Neural cell (in vitro differentiated cells): ENCODE measurements around the gene C11orf86. TPM values are rescaled to one million over a fixed set of nuclear protein-coding genes. Genes with fewer than 3 reads are reported as not detected.

ENCODE experiments used
- H2AFZ ChIP-seq: fragments of 200-600, 300-800 bp; sonication (generic), shearing (Covaris generic); 2 replicates; pipeline ENCODE4 v1.6.0; 2014; ENCODE audit warnings: low read depth, mild to moderate bottlenecking, antibody characterized with exemption, low read length, moderate library complexity
- H3F3A ChIP-seq: fragments of 200-600 bp; shearing (Covaris generic); 2 replicates; pipeline ENCODE4 v1.6.1; 2016; ENCODE audit warnings: mild to moderate bottlenecking, moderate library complexity, mixed read lengths, antibody characterized with exemption, low read length; ENCODE audit not compliant: insufficient read depth, poor library complexity, severe bottlenecking
- H3K27ac ChIP-seq: fragments of 200-600, 300-800 bp; sonication (generic), shearing (Covaris generic); 2 replicates; pipeline ENCODE4 v1.5.1; 2014; ENCODE audit warnings: mild to moderate bottlenecking, low read length, moderate library complexity
- H3K27me3 ChIP-seq: fragments of 300-800, 200-600 bp; sonication (generic), shearing (Covaris generic); 2 replicates; pipeline ENCODE4 v1.6.0; 2014; ENCODE audit warnings: mild to moderate bottlenecking, low read depth, low read length, moderate library complexity; ENCODE audit not compliant: insufficient read depth
- H3K36me3 ChIP-seq: fragments of 300-800, 200-600 bp; sonication (generic), shearing (Covaris generic); 2 replicates; pipeline ENCODE4 v1.5.1; 2014; ENCODE audit warnings: mild to moderate bottlenecking, antibody characterized with exemption, low read length, moderate library complexity; ENCODE audit not compliant: insufficient read depth
- H3K4me2 ChIP-seq: fragments of 300-800, 200-600 bp; sonication (generic), shearing (Covaris generic); 2 replicates; pipeline ENCODE4 v1.6.0; 2014; ENCODE audit warnings: mild to moderate bottlenecking, low read length
- H3K4me3 ChIP-seq: fragments of 300-800, 200-600 bp; sonication (generic), shearing (Covaris generic); 2 replicates; pipeline ENCODE4 v1.5.1; 2014; ENCODE audit warnings: mild to moderate bottlenecking, low read length, moderate library complexity
- H3K79me2 ChIP-seq: fragments of 200-600 bp; shearing (Covaris generic); replicated peaks from 2 replicates; pipeline ENCODE4 v1.6.0; 2014; ENCODE audit warnings: mild to moderate bottlenecking, low read length, moderate library complexity; ENCODE audit not compliant: insufficient read depth
- H3K9ac ChIP-seq: fragments of 300-800, 200-600 bp; sonication (generic), shearing (Covaris generic); 2 replicates; pipeline ENCODE4 v1.6.1; 2016; ENCODE audit warnings: mild to moderate bottlenecking, low read length, mixed read lengths
- H3K9me2 ChIP-seq: fragments of 200-600 bp; shearing (Covaris generic); 2 replicates; pipeline ENCODE4 v1.6.1; 2016; ENCODE audit warnings: mild to moderate bottlenecking, low read length, mixed read lengths; ENCODE audit not compliant: insufficient read depth
- H3K9me3 ChIP-seq: fragments of 200-600, 300-800 bp; sonication (generic), shearing (Covaris generic); 2 replicates; pipeline ENCODE4 v1.6.1; 2016; ENCODE audit warnings: mild to moderate bottlenecking, mixed run types, low read length, moderate library complexity, mixed read lengths
- H4K20me1 ChIP-seq: fragments of 200-600 bp; shearing (Covaris generic); 2 replicates; pipeline ENCODE4 v1.6.1; 2016; ENCODE audit warnings: mild to moderate bottlenecking, mixed run types; ENCODE audit not compliant: insufficient read depth
- CTCF ChIP-seq: fragments of 450-650 bp; IDR thresholded peaks from 2 replicates; pipeline ENCODE4 v1.5.1; 2014; ENCODE audit warnings: antibody characterized with exemption, mild to moderate bottlenecking, moderate library complexity; ENCODE audit not compliant: poor library complexity, severe bottlenecking
- EZH2 ChIP-seq: fragments of 200-600, 300-800 bp; shearing (Covaris generic), sonication (generic); IDR thresholded peaks from 2 replicates; pipeline ENCODE4 v1.6.1; 2014; ENCODE audit warnings: antibody characterized with exemption, low read length, borderline replicate concordance, mild to moderate bottlenecking; ENCODE audit not compliant: insufficient read depth, poor library complexity, severe bottlenecking
- MXI1 ChIP-seq: fragments of 450-650 bp; conservative IDR thresholded peaks from 2 replicates; pipeline ENCODE4 v1.6.1; 2014; ENCODE audit warnings: antibody characterized with exemption, mild to moderate bottlenecking; ENCODE audit not compliant: poor library complexity, severe bottlenecking
- RAD21 ChIP-seq: fragments of 450-650 bp; conservative IDR thresholded peaks from 2 replicates; pipeline ENCODE4 v1.6.1; 2014; ENCODE audit warnings: antibody characterized with exemption, mild to moderate bottlenecking, moderate library complexity
- REST ChIP-seq: IDR thresholded peaks from 2 replicates; pipeline ENCODE4 v1.6.1; 2012; ENCODE audit warnings: borderline replicate concordance
- polyA plus RNA-seq: library from polyadenylated mRNA; depleted of rRNA; stranded (reverse); fragments of >200 nt; gene quantifications from 2 replicates; pipeline ENCODE4 v1.2.3, GENCODE V29; 2014

The C11orf86 gene
- polyA plus RNA-seq, 1 donor from 2014 or later, result not detected

- Histone ChIP-seq H3F3A (no peaks in the 10 kb centered on the region), H3K27ac (no peak overlapping the region), H3K9ac (no peak overlapping the region), H4K20me1 (no peaks in the 10 kb centered on the region), H3K4me3 (no peak overlapping the region), H3K9me2 (no peaks in the 10 kb centered on the region), H3K9me3 (no peaks in the 10 kb centered on the region), H3K27me3 (no peaks in the 10 kb centered on the region), H3K4me2 (no peak overlapping the region), H2AFZ (no peak overlapping the region), H3K36me3 (no peaks in the 10 kb centered on the region), H3K79me2 (no peaks in the 10 kb centered on the region)
- TF ChIP-seq EZH2, result no peak
These were observed 16.9 kb downstream of the C11orf86 start for GRCh38 chr11:66992041-66992440.

GRCh38 chr11:66996609-66997273, 21.6 kb downstream of the C11orf86 start:
- H4K20me1 ChIP-seq, result no peaks in the 10 kb centered on the region
- no peaks in the 10 kb centered on the region for H3K27me3 ChIP-seq
- H3K79me2 ChIP-seq, result no peaks in the 10 kb centered on the region
- no peaks in the 10 kb centered on the region for H3F3A ChIP-seq
- TF ChIP-seq MXI1 (no peak), RAD21 (no peak), CTCF (no peak), EZH2 (no peak)
- no peak overlapping the region for H3K9ac ChIP-seq
- no peak overlapping the region for H3K27ac ChIP-seq
- no peak overlapping the region for H3K4me3 ChIP-seq
- H3K36me3 ChIP-seq, result no peaks in the 10 kb centered on the region
- no peak overlapping the region for H3K4me2 ChIP-seq
- H3K9me3 ChIP-seq, result no peaks in the 10 kb centered on the region
- H3K9me2 ChIP-seq, result no peaks in the 10 kb centered on the region
- H2AFZ ChIP-seq, result no peak overlapping the region

- Histone ChIP-seq H3K27me3 (no peaks in the 10 kb centered on the region), H3K27ac (no peak overlapping the region), H3K9me2 (no peaks in the 10 kb centered on the region), H3K9ac (no peak overlapping the region), H3K36me3 (no peaks in the 10 kb centered on the region), H3F3A (no peaks in the 10 kb centered on the region), H2AFZ (no peak overlapping the region), H3K9me3 (no peaks in the 10 kb centered on the region), H3K4me2 (no peak overlapping the region), H3K4me3 (no peak overlapping the region), H4K20me1 (no peaks in the 10 kb centered on the region), H3K79me2 (no peaks in the 10 kb centered on the region)
- TF ChIP-seq RAD21 (no peak), REST (no peak)
These were observed 24.5 kb downstream of the C11orf86 start for GRCh38 chr11:66999555-66999954.
